Epidermal melanocyte (primary cell): ENCODE results near the gene MIA2.
"Not testable (repeated sequence)": the region's sequence is repeated elsewhere in the genome, so short reads cannot be mapped to it uniquely, and the experiment has no call there.

ENCODE experiments used
- DNase-seq: peaks from one replicate; pipeline ENCODE4 v3.0.0; 2011; ENCODE audit warnings: low spot score; ENCODE audit not compliant: insufficient read length

The MIA2 gene

GRCh38 chr14:39233680-39234326 is at the start of gene MIA2:
MIA2 (plus strand) TSS chr14:39233915; CDS start chr14:39234115, 200 bp downstream.
- no peak for DNase-seq

- DNase-seq: no peak
Observed at GRCh38 chr14:39184628-39185255, 49.0 kb upstream of the MIA2 start.

- DNase-seq: no peak
Observed at GRCh38 chr14:39185256-39186049, 48.3 kb upstream of the MIA2 start.

GRCh38 chr14:39186941-39187525 is 46.7 kb upstream of the MIA2 start:
- no peak for DNase-seq

- DNase-seq: no peak
Observed at GRCh38 chr14:39203659-39204606, 29.8 kb upstream of the MIA2 start.

- DNase-seq: not testable (repeated sequence)
Observed at GRCh38 chr14:39207430-39207829, 26.3 kb upstream of the MIA2 start.

- DNase-seq: no peak
Observed at GRCh38 chr14:39211109-39211741, 22.5 kb upstream of the MIA2 start.

GRCh38 chr14:39212034-39212433 is 21.7 kb upstream of the MIA2 start:
- DNase-seq: no peak

- no peak for DNase-seq
Observed at GRCh38 chr14:39212693-39213092, 21.0 kb upstream of the MIA2 start.

- DNase-seq: no peak
Observed at GRCh38 chr14:39217214-39217879, 16.4 kb upstream of the MIA2 start.

- no peak for DNase-seq
Observed at GRCh38 chr14:39218171-39218769, 15.4 kb upstream of the MIA2 start.

GRCh38 chr14:39219075-39219499 is 14.6 kb upstream of the MIA2 start:
- no peak for DNase-seq

- not testable (repeated sequence) for DNase-seq
Observed at GRCh38 chr14:39220473-39220872, 13.2 kb upstream of the MIA2 start.

GRCh38 chr14:39228044-39228443 is 5.7 kb upstream of the MIA2 start:
- no peak for DNase-seq

GRCh38 chr14:39228509-39229221 is 5.0 kb upstream of the MIA2 start:
- no peak for DNase-seq

GRCh38 chr14:39229222-39229543 is 4.5 kb upstream of the MIA2 start:
- DNase-seq: no peak

- no peak for DNase-seq
Observed at GRCh38 chr14:39229601-39230110, 4.1 kb upstream of the MIA2 start.

- DNase-seq: no peak
Observed at GRCh38 chr14:39230416-39231035, 3.2 kb upstream of the MIA2 start.
